Measurements from ENCODE around the gene SLC25A1.

The SLC25A1 gene

DNA sequence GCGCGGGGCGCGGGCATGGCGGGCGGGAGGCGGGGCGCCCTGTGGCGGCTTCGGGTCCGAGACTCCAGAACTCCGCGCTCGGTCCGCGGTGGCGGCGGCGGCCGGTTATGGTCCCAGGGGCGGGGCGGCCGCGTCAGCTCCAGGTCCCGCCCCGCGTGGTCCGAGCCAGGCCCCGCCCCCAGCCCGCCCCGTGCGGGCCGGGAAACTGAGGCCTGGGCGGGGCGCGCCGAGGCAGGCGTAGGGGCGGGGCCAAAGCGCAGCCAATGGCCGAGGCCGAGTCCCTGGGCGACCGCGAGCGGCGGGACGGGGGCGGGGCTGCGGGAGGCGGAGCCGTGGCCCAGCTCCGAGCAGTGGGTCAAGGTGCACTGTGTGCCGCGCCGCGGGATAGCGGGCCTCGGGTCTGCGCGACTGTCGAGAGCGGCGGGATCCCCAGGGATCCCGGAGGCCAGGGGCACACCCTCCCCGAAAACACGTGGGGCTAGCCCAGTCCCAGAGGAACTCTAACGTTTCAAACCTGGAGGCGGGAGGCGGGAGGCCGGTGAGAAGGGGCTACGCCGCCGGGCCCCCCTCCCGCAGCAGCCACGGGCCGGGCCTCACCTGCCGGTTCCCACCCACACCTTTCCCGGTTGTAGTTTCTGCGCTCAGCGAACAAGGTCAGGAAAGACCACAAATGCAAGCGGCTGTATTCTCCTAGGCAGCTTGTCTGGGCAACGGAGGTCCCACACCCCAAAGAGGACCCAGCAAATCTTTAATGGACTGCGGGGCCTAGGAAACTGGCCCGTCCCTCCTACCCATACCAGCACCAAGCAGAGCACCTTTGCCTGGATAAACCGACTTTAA, at the start of gene SLC25A1:
Gene SLC25A1, minus strand, starts transcription at position 80 of the 840 bp plus-strand sequence. Its CDS starts 63 bp downstream, at position 17.
- peak; percentile 61 to 80 for DNase-seq (ENCODE audit: low read depth in 2 of 2)

GRCh38 chr22:19228179-19228578, 49.6 kb upstream of the SLC25A1 start:
- no peak for DNase-seq (ENCODE audit: low read depth in 2 of 2)

GRCh38 chr22:19226428-19226827, 47.9 kb upstream of the SLC25A1 start:
- DNase-seq (ENCODE audit: low read depth in 2 of 2), result no peak

DNA sequence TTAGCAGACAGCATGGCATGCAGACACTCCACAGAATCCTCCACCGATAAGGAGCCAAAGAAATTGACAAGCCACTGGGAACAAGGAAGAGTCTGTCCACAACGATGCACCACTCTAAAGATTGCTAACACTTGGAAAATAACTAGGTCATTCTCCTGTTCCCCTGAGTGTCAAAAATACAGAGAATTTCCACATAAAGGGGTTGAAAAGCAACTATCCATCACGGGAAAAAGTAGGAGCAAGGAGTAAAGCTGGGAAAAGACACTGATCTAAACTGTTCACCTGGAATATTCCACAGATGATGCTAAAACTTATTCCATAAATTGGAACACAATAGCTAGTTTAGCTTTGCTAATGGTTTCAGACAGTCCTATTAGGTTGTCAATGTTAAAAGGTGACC, 47.0 kb upstream of the SLC25A1 start:
- no peak for DNase-seq (ENCODE audit: low read depth in 2 of 2)

DNA sequence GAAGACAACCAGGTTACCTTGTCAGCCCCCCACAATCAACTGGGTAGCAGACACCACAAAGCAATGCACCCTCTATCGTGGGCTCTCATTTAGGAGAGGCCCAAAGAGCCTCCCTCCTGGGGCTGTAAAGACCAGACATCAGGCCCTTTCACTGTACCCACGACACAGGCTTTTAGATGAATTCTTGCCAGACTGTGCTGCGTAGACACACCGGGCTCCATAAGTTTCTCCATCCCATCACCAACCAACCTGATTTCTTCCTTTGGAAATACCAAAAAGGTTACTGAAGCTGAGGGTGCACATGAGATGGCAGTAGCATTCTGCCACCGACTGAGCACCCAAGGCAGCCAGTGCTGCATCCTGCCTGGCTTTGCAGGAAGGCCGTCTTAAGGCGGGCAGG, 46.4 kb upstream of the SLC25A1 start:
- DNase-seq (ENCODE audit: low read depth in 2 of 2), result no peak

DNA sequence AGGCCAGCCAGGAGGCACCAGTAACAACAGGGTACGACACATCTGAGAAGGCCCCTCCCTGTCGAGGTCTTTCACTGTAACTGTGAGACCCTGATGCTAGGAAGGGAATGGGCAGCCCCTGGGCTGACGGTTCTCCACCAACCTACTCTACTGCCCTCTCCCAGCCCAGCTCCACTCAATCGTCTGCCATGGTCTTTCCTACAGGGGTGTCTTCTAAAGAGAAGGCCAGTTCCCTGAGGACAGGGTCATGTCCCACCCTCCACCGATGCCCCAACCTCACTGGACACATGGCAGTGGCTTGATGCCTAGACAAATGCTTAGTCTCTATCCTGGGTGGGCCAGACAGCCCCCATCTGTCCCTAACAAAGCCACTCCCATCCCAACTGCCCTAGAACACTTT, 46.0 kb upstream of the SLC25A1 start:
- DNase-seq (ENCODE audit: low read depth in 2 of 2), result no peak

DNA sequence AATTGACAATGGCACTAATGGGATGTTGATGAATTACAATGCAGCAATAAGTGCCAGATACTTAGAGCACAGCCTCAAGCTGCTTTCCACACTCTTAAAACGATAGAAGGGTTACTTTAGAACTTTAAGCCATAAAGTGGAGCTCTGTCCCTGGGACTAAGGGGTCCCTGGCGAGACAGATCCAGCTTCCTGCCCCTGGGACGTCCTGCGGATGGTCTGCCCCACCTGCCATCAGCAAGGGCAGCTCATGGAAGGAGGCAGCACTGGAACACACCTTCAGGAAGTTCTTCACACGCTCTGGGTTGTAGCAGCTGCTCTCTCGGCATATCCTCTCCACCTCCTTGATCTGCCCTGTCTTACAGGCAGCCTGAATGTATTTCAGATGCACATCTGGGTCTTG, 45.1 kb upstream of the SLC25A1 start:
- no peak for DNase-seq (ENCODE audit: low read depth in 2 of 2)

GRCh38 chr22:19223110-19223509, 44.6 kb upstream of the SLC25A1 start:
- DNase-seq (ENCODE audit: low read depth in 2 of 2), result no peak

DNA sequence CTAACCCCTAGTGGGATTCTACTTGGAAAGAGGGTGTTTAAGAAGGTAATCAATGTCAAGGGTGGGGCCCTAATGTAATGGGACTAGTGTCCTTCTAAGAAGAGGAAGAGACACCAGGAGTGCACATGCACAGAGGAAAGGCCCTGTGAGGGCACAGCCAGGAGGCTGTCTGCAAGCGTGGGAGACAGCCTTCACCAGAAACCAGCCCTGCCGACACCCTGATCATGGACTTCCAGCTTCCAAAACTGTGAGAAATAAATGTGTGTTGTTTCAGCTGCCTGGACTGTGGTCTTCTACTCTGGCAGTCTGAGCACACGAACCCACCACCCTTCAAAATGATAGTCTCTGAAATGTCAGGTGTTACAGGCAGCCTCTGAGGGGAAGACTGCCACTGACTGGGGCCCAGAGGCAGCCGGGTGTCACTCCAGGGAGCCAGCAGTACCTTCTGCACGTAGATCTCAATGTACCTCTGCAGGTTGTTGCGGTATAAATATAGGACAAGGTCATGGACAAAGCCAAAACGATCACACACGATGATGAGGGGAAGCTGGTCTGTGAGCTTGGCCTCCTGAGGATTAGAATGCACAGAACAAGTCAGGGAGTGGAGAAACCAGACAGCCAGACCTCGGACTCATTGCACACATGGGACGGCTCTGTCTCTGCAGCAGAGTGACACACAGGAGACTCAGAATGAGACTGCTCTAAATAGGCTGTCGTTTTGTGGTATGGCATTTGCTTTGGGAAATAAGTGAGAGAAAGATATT, 43.9 kb upstream of the SLC25A1 start:
- DNase-seq (ENCODE audit: low read depth in 2 of 2), result no peak

DNA sequence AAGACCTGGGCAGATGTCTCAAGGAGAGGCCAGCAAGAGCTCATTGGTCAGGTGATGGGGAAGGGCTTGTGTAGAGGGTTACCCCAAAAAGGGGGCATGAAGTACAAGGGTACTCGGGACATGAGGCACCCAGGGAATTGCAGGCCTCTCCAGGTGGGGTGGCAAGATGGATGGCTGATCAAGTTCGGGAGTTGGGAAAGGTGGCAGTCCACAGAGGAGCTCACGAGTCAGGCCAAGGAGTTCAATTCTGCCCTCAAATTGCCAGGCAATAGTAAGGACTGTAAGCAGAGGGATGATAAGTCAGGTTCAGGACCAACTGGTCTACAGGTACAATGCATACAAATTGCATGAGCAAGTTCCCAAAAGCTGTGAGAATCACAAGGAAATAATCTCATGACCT, 42.3 kb upstream of the SLC25A1 start:
- DNase-seq (ENCODE audit: low read depth in 2 of 2), result no peak

DNA sequence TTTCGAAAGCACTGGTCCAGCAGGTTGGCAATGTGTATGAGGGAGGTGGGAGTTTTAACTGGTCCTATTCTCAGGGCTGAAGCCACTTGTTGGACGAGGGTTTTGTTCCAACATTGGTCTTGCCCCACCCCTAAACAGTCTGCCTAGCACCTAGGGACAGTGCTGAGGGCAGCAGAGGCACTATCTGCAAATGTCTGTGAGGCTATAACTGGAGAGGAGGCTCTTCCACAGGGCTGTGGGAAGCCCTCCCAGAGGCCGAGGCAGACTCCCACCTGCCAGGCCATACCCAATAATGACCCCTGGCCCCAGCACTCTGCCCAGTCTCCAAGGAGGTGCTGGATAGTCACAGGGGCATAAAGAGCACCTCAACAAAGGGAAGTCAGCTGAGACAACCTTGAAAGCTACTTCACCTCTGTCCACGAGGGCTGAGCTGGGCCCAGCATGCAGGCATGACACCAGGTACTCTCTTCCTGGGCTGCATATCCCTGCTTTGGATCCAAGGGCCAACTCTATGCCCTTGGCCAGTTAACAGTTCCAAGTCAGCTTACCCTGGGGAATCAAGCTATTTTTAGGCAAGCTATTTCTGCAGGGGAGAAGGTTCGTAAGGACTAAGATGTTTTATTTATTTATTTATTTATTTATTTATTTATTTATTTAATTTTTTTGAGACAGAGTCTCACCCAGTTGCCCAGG, 40.2 kb upstream of the SLC25A1 start:
- no peak for DNase-seq (ENCODE audit: low read depth in 2 of 2)

GRCh38 chr22:19216579-19216978, 38.0 kb upstream of the SLC25A1 start:
- no peak for DNase-seq (ENCODE audit: low read depth in 2 of 2)

- DNase-seq (ENCODE audit: low read depth in 2 of 2), result no peak
Measured at GRCh38 chr22:19215360-19215759, 36.8 kb upstream of the SLC25A1 start.

- DNase-seq (ENCODE audit: low read depth in 2 of 2), result no peak
Measured at GRCh38 chr22:19214078-19214473, 35.5 kb upstream of the SLC25A1 start.

GRCh38 chr22:19213442-19214077, 35.0 kb upstream of the SLC25A1 start:
- no peak for DNase-seq (ENCODE audit: low read depth in 2 of 2)

GRCh38 chr22:19213001-19213400, 34.5 kb upstream of the SLC25A1 start:
- DNase-seq (ENCODE audit: low read depth in 2 of 2), result no peak

- no peak for DNase-seq (ENCODE audit: low read depth in 2 of 2)
Measured at GRCh38 chr22:19212302-19212870, 33.9 kb upstream of the SLC25A1 start.

DNA sequence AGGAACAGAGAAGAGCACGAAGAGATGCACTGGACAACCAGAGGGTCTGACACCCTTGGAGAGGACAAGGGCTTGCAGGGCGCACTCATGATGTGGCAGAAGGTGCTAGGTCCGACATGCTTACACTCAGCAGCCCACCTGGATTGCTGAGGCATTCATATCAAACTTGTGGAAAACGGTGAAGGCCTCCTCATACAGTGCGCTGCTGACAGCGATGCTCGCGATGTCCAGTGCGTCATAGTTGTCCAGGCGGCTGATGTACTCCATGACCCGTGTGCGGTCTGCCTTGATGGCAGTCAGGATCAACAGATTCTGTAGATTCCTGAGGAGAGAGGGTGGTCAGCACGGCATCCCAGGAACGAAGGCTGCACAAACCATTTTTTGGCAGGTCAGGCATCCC, 31.7 kb upstream of the SLC25A1 start:
- DNase-seq (ENCODE audit: low read depth in 2 of 2), result no peak

- DNase-seq (ENCODE audit: low read depth in 2 of 2), result no peak
Measured at GRCh38 chr22:19208287-19208847, 29.8 kb upstream of the SLC25A1 start.

DNA sequence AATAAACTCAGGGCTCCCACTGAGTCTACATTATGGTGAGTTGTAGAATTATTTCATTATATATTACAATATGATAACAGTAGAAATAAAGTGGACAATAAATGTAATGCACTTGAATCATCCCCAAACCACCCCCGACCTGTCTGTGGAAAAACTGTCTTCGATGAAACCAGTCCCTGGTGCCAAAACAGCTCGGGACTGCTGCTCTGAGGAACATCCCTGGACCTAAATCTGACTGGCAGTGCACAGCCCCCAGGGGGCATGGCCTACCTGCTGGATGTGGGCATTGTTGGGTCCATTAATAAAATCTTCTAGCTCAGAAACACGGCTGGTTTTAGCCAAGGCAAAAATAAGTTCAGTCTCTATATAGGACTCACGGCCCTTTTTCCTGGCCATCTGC, 29.3 kb upstream of the SLC25A1 start:
- no peak for DNase-seq (ENCODE audit: low read depth in 2 of 2)

- DNase-seq (ENCODE audit: low read depth in 2 of 2), result no peak
Measured at GRCh38 chr22:19207401-19207808, 28.9 kb upstream of the SLC25A1 start.

Data from stimulated activated CD8-positive, alpha-beta memory T cell treated with anti-CD3 and anti-CD28 coated beads, Interleukin-7, amount 100 ng/mL, for 4 hours (primary cell).